Stimulated activated CD4-positive, alpha-beta T cell treated with anti-CD3 and anti-CD28 coated beads, TNF-alpha, amount 100 ng/mL, for 4 hours (primary cell): ENCODE data around the gene RUSC2.
"Not testable (repeated sequence)": the region's sequence is repeated elsewhere in the genome, so short reads cannot be mapped to it uniquely, and the experiment has no call there.

Experiments used
- DNase-seq, 3 experiments: peaks; one replicate each; pipeline ENCODE4 v3.0.0-alpha.2; 2020; ENCODE audit warnings: low read depth in 3 of 3

RUSC2 gene

GRCh38 chr9:35521708-35522107, 31.8 kb downstream of the RUSC2 start:
- no peak for DNase-seq

- no peak for DNase-seq
These were observed 32.3 kb downstream of the RUSC2 start for GRCh38 chr9:35522187-35522586.

GRCh38 chr9:35522700-35523099, 32.8 kb downstream of the RUSC2 start:
- no peak for DNase-seq

GRCh38 chr9:35523556-35523955, 33.6 kb downstream of the RUSC2 start:
- not testable (repeated sequence) for DNase-seq

- no peak for DNase-seq
These were observed 36.3 kb downstream of the RUSC2 start for GRCh38 chr9:35526087-35526801.

GRCh38 chr9:35529161-35529823, 39.4 kb downstream of the RUSC2 start:
- DNase-seq = no peak

DNA sequence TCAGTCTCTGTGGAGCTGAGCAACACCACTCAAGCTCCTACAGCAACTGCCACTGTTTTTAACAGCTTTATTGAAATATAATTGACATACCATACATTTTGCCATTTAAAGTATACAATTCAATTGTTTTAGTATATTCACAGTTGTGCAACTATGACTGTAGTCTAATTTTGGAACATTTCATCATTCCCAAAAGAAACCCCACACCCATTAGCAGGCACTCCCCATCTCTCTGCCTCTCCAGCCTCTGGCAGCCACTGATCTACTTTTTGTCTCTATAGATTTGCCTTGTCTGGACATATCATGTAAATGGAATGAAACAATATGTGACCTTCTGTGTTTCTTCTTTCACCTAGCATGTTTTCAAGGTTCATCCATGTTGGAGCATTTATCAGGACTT, 43.5 kb downstream of the RUSC2 start:
- DNase-seq = no peak

DNA sequence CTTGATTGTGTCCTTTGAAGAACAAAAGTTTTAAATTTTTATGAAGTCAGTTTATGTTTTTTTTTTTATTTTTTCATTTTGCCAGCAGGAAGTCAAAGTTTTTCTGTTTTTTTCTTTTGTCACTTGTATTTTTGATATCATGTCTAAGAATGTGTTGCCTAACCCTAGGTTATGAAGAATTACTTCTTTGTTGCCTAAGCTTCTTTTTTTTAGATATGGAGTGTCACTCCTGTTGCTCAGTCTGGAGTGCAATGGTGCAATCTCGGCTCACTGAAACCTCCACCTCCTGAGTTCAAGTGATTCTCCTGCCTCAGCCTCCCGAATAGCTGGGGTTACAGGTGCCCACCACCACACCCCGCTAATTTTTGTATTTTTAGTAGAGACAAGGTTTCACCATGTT, 45.0 kb downstream of the RUSC2 start:
- not testable (repeated sequence) for DNase-seq

GRCh38 chr9:35537913-35538312, 48.0 kb downstream of the RUSC2 start:
- DNase-seq = no peak

- no peak for DNase-seq
These were observed 48.7 kb downstream of the RUSC2 start for GRCh38 chr9:35538361-35539234.
